HL-60/S4 treated with phorbol 12-myristate 13-acetate at 8.2 ng/mL for 4 days and 3 days (cell line): ENCODE data around the gene FAU.

Source experiments
- in situ Hi-C: fragments of 300-500 bp; cut with MboI; formaldehyde crosslinking; loops from 2 replicates; pipeline ENCODE4 v1.15.0; 2022; ENCODE audit warnings: low sequenced_read_pairs

FAU gene

GRCh38 chr11:65136515-65137096 is 14.7 kb upstream of the FAU start:
- in situ Hi-C loops: no loop called here

- in situ Hi-C loops: no loop called here
These were observed 13.8 kb upstream of the FAU start for GRCh38 chr11:65135633-65136145.

- in situ Hi-C loops: no loop called here
These were observed 13.2 kb upstream of the FAU start for GRCh38 chr11:65134952-65135632.

- in situ Hi-C loops: no loop called here
These were observed 12.5 kb upstream of the FAU start, which contains the start of gene SYVN1 for GRCh38 chr11:65134240-65134951. Gene SYVN1, minus strand, starts transcription at chr11:65134519. Its CDS starts 918 bp downstream, at chr11:65133601.

DNA sequence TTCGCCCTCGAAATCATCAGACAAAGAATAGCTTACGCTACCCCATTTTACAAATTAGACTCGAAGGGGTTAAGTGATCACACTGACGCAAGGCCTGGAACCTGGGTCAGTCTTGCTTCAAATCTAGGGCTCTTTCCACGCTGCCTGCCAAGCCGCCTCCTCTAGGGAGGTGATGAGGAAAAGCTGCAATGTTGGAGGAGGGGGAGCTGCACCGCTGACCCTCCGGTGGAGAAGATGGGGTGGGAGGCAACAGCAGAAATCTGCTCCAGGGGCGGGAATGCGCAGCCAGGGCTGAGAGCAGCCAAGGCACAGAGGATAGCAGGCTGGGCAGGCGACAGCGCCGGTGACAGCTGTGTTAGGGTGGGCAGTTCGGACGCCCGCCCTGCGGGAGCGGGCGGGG is 11.8 kb upstream of the FAU start:
- in situ Hi-C loops: no loop called here

DNA sequence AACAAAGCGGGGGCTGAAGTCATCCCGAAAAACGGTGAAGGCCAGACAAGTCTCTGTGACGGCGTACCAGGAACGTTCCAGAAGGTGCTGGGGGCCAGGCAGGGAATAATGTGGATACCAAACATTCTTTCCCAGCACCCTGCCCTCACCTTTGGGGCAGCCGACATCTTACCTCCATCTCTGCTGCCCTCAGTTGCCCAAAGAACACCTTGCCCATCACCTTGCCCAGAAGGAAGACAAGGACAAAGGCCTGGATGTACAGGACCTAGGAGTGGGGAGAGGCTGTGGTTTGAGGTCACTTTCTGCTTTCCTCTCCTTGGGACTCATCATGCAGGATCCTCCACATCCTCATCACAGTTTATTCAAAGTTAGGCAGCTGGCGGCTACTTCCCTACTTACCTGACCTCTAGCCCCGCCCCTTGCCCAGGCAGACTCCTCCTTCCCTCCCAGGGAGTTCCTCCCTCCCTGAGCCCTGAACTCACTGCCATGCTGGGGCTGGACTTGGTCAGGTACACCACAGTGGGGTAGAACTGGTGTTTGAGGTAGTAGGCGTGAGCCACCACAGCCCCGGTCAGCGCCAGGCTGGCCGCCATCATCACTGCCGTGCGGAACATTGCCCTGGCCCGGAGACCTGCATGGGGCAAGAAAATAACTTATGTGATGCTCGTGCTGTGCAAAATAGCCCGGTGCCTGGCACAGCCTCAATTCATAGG is 11.2 kb upstream of the FAU start:
- in situ Hi-C loops: no loop called here

DNA sequence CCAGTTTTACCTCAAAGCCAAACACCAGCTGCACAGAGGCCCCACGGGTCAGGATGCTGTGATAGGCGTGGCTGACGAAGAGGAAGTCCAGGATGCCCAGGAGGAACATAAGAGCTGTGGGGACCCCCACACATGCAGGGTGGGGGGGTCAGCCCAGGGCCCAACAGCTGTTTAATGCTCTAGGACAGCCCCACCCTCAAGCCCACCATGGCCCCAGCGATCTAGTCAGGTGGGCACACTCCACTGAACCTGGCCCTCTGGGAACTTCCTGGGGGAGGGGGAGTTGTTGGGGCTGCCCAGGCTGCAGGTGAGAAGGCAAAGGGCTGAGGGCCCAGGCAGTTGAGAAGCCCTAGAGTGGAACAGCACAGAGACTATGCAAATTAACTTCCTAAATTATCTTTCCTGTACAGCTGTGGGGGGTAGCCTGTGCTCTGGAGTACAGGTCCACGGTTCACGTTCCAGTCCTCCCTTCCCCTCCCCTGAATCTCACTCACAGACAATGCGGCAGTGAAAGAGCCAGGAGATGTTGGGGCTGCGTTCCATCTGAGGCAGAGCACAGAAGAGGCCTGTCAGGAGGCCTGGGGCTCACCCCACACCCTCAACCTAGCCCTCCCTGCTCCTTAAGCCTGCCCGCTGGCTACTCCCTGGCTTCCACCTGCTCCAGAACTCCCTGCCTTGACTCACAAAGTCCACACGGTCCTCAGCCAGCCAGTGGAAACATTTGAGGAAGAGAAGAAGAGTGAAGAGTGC is 10.5 kb upstream of the FAU start:
- in situ Hi-C loops: no loop called here

DNA sequence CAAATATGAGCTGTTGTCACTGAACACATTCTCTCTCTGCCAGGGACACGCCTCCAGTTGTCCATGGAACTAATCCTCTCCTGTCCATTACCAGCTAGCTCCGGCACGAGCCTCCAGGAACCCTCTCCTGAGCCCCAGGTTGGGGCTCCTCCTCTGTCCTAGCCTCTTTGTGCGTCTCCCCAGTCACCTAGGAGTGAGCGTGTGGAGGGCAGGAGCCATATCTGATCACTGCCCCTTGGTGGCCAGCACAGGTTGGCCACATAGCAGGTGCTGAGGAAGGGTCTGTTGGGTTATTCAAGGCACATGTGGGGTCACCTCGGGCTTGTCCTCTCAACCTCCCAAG is 9.9 kb upstream of the FAU start:
- in situ Hi-C loops: no loop called here

DNA sequence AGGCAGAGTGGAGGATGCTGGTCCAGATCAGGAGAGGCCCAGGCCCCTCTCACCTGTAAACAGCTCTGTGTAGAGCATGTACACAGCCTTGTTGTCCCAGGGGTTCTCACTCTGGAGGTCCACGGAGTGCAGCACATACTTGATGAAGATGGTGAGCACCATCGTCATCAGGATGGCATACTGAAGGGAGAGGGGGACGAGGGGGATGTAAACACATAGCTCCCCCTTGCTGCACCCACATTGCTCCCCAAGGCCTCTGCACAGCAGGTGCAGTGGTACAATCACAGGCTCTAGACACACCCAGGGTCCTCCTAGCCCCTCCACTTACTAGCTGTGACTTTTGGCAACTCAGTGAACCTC is 9.5 kb upstream of the FAU start:
- in situ Hi-C loops: no loop called here

DNA sequence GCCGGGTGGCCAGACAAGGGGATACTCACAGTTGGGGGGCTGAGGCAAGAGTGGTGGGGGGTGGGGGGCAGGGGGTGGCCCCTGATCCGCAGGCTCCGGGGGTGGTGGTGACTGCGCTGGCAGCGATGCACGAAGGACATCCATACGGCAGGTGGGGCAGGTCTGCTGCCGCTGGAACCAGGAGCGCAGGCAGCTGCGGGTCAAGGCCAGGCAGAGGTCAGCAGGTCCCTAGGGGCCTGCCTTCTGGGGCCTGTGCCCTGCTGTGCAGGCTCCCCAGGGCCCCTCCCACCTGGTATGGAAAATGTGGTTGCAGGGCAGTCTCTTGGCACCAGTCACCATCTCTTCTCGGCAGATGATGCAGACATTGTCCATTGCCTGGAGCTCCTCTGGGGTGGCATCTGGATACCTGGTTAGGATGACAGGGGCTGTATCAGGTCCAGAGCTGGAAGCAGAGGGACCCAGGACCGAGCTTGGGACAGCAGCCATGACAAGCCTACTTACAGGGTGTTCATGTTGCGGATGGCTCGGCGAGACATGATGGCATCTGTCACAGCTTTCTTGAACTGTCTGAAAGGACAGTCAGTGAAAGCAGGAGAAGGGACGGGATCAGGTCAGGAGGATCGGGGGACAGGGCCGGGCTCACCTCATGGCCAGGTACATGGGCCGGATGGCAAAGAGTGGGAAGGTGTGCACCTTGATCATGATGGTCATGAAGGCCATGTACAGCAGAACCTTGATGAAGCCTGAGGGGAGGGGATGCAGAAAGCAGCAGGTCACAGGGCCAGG is 8.9 kb upstream of the FAU start:
- in situ Hi-C loops: no loop called here

DNA sequence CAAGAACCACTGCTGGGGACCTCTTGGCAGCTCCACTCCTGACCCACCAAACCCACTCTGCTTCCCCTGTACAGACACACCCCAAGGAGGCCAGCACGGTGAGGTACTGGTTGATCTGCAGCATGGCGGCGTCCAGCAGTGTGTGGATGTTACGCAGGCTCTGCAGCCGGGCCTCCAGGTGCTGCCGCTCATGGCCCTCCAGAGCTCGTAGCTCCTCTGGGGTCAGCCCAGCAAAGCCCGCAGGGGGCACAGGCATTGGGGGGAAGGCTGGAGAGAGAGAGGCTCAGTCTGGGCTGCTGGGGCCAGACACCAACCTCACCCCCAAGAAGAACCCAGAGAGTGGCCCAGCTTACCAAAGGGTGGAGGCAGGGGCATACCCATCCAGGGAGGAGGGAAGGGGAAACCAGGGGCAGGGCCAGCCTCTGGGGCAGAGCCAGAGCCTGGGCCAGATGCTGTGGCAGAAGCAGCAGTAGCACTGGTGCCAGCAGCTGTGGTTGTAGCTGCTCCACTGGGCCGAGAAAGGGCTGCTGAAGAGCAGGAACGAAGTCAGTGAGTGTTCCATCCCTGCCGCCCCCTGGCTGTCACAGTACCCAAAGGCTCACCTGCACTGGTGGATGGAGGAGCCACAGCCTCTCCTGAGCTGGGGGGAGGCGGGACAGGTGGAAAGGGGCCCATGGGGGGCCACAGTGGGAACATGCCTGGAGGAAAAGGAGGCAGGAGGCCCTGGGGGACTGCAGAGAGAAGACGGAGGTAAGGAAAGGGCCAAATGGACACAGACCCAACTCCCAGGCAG is 7.9 kb upstream of the FAU start:
- in situ Hi-C loops: no loop called here

DNA sequence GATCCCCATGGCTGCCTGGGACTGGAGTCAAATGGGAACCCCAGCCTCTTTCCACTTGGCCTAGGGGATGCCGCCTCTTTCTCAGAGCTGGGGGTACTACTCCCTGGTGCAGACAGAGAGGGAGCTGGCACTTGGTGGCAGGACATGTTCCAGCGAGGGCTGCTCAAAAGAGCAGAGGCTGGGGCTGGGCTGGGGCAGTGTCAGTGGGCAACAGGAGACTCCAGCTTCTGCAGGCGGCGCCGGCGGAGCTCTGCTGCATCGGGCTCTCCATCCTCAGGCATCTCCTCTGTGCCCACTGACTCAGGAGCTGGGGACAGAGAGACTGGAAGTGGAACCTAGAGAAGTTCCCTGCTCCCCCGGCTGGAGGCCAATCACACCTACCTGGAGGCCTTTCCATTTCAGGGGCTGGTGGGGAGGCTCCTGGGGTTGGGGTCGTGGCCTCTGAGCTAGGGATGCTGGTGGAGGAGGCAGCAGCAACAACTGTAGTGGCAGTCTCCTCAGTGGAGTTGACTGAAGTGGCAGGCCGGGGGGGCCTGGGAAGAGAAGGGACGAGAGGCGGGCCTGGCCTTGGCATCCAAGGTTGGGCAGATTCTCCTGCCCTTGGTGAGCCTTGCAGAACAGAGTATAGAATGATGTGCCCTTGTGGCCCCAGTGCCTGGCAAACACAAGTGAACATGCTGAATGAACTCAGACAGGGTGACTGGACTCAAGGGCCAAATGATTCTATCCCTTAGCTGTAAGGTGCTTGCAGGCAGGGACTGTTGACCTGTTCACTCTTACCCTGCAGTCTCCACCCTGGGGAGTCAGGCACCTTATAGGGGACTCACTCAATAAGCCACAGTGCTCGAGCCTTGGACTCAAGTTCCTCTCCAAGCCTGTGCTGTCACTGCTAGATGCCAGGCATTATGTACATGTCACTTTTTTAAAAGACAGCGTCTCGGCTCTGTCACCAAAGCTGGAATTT is 6.5 kb upstream of the FAU start:
- in situ Hi-C loops: no loop called here

GRCh38 chr11:65127473-65128181 is 5.7 kb upstream of the FAU start:
- in situ Hi-C loops: no loop called here

DNA sequence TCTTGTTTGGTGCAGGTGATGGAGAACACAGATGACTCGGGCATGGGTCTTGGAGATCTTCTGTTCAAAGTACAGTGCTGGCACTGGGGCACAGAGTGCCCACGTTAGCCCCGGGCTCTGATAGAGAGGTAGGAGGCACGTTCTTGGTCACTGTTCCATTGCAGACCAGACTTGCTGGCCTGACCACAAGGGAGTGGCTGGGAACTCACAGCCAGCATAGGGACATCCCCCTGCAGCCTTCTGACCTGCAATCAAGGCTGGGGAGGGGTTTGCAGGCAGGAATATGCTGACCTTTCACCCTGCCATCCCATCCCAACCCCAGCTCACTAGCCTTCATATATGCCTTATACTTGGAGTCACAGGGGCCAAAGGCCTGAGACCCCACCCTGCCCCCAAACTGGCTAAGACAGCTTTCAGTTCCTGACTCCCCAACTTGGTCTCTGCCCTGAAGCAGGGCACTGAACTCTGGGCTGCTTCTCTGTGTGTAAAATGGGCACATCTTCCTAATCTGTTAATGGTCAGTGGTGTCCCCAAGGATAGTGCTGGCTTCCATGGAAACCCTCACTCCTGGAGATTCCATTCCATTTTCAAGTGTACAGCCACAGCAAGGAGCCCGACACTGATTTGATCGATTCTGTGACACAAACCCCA is 4.8 kb upstream of the FAU start:
- in situ Hi-C loops: no loop called here

DNA sequence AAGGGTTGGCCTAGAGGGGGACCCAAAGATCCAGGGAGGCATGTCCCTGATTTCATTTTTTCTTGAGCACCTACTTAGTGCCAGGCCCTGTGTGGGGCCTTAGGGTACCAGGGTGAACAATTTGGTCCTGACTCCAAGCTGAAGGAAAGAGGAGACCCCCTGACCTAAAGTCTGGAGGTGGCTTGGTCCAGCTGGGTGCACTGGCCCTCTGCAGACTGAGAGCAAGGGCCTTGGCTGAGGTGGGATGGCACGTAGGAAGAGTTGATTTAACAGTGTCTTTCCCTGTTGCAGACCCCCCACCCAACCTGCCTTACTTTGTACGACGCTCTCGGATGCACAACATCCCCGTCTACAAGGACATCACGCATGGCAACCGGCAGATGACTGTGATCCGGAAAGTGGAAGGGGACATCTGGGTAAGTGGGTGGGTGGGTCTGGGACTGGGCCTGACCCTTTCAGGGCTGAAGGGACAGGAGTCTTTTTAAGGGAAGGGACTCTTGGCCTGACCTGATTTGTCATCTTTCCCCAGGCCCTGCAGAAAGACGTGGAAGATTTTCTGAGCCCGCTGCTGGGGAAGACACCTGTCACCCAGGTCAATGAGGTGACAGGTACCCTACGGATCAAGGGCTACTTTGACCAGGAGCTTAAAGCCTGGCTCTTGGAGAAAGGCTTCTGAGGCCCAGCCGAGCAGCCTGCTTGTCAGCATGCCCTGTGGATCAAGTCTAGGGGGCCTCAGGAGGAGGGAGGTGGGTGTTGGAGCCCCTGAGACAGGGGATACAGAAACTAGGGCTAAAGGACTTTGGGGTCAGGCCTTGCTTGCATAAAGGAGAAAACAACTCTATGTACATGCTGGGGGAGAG is 3.5 kb upstream of the FAU start:
- in situ Hi-C loops: no loop called here
